NB4 (cell line): ENCODE results near the gene PHLDB3.

ENCODE experiments used
- DNase-seq: peaks from one replicate; pipeline ENCODE4 v3.0.0; 2010; ENCODE audit warnings: low read depth
- H3K4me3 ChIP-seq: one replicate; pipeline ENCODE4 v1.5.1; 2011; ENCODE audit warnings: mild to moderate bottlenecking, low read depth, low read length, moderate library complexity
- CTCF ChIP-seq: IDR thresholded peaks from one replicate; pipeline ENCODE4 v1.5.1; 2012; ENCODE audit warnings: low read depth, low read length
- MAX ChIP-seq: IDR thresholded peaks from 2 replicates; pipeline ENCODE4 v1.6.1; 2011; ENCODE audit warnings: low read depth, low read length
- MYC ChIP-seq: IDR thresholded peaks from 2 replicates; pipeline ENCODE4 v1.6.1; 2011; ENCODE audit warnings: low read depth, low read length
- POLR2A ChIP-seq: IDR thresholded peaks from 2 replicates; pipeline ENCODE4 v1.6.1; 2011; ENCODE audit warnings: mild to moderate bottlenecking; ENCODE audit not compliant: insufficient read length; ENCODE audit errors: extremely low read depth

Gene PHLDB3

GRCh38 chr19:43503501-43504425 is 783 bp downstream of the PHLDB3 start:
- TF ChIP-seq CTCF = no peak
- TF ChIP-seq POLR2A = no peak
- TF ChIP-seq MAX = no peak
- TF ChIP-seq MYC = no peak
- DNase-seq = peak; percentile 73
- peak overlapping the region; percentile 25 for H3K4me3 ChIP-seq

DNA sequence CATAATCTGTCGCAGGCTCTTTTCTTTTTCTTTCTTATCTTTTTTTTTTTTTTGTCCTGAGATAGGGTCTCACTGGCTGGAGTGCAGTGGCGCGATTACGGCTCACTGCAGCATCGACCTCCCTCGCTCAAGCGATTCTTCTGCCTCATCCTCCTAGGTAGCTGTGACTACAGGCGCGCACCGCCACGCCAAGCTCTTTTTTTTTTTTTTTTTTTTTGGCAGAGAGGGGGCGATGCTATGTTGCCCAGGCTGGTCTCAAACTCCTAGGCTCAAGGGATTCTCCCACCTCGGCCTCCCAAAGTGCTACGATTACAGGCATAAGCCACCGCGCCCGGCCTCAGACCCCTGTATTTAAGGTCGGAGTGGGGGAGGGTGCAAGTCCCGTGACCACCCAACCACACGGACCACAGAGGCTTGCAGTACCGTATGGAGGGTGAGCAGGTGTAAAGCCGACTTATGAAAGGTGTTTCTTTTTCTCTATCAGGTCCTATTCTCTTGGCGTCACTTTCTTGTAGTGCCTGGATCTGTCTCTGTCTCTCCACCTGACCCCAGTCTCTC is 2.0 kb downstream of the PHLDB3 start:
- no peak for TF ChIP-seq CTCF
- no peak for TF ChIP-seq MAX
- TF ChIP-seq MYC = no peak
- TF ChIP-seq POLR2A = no peak
- DNase-seq = no peak
- H3K4me3 ChIP-seq = no peak overlapping the region

GRCh38 chr19:43501661-43502418 is 2.7 kb downstream of the PHLDB3 start:
- no peak for DNase-seq
- TF ChIP-seq CTCF = no peak
- TF ChIP-seq MAX = no peak
- TF ChIP-seq POLR2A = no peak
- TF ChIP-seq MYC = no peak
- H3K4me3 ChIP-seq = no peak overlapping the region

GRCh38 chr19:43499042-43499441 is 5.5 kb downstream of the PHLDB3 start:
- no peak for DNase-seq
- no peak for TF ChIP-seq MAX
- TF ChIP-seq CTCF = no peak
- no peak for TF ChIP-seq POLR2A
- no peak for TF ChIP-seq MYC

GRCh38 chr19:43498233-43498842 is 6.2 kb downstream of the PHLDB3 start:
- no peak for DNase-seq
- H3K4me3 ChIP-seq = no peak overlapping the region
- no peak for TF ChIP-seq POLR2A
- TF ChIP-seq MYC = no peak
- no peak for TF ChIP-seq CTCF
- TF ChIP-seq MAX = no peak

More at GRCh38 chr19:43499042-43499441, 5.5 kb downstream of the PHLDB3 start:
- H3K4me3 ChIP-seq = no peak overlapping the region
